Gastrocnemius medialis (tissue), 4 donors: ENCODE data around the gene ABR. TPM values are rescaled to one million over a fixed set of nuclear protein-coding genes. Genes with fewer than 3 reads are reported as not detected.

Experiments
- ATAC-seq, 2 donors: fragments of 150-250 bp; one replicate each; pipeline ENCODE4 v1.9.1; 2016
- DNase-seq, 2 donors: peaks; one replicate each; pipeline ENCODE4 v3.0.0-alpha.2; 2019
- H3K27ac ChIP-seq, 4 donors: fragments of 200-600 bp; sonication (generic); 1 replicate in 1 of 4; 2 replicates in 3 of 4; pipeline ENCODE4 v1.5.1; 2016 to 2018; ENCODE audit warnings: mild to moderate bottlenecking in 2 of 4, moderate library complexity in 1 of 4
- H3K27me3 ChIP-seq, 3 donors: fragments of 200-600 bp; sonication (generic) in 2 of 3; 1 replicate in 1 of 3; 2 replicates in 2 of 3; pipeline versions ENCODE4 v1.5.1 to v1.6.0; 2016 to 2019; ENCODE audit warnings: mild to moderate bottlenecking in 1 of 3, moderate library complexity in 1 of 3
- H3K36me3 ChIP-seq, 2 donors: fragments of 200-600 bp; sonication (generic) in 1 of 2; one replicate each; pipeline ENCODE4 v1.5.1; 2017 to 2018
- H3K4me1 ChIP-seq, 2 donors: fragments of 200-600 bp; sonication (generic) in 1 of 2; one replicate each; pipeline ENCODE4 v1.5.1; 2016 to 2017; ENCODE audit warnings: mild to moderate bottlenecking in 2 of 2
- H3K4me3 ChIP-seq, 4 donors: fragments of 200-600 bp; sonication (generic) in 3 of 4; 1 replicate in 1 of 4; 2 replicates in 3 of 4; pipeline ENCODE4 v1.5.1; 2016 to 2019; ENCODE audit warnings: mild to moderate bottlenecking in 2 of 4
- H3K9me3 ChIP-seq, 3 donors: fragments of 200-600 bp; sonication (generic) in 2 of 3; 1 replicate in 1 of 3; 2 replicates in 2 of 3; pipeline ENCODE4 v1.5.1; 2016 to 2019
- CTCF ChIP-seq, 5 experiments: fragments of 450-650 bp in 3 of 5; fragments of 200-600 bp in 2 of 5; sonication (generic) in 2 of 5; IDR thresholded peaks in 4 of 5; conservative IDR thresholded peaks in 1 of 5; 1 replicate in 4 of 5; 2 replicates in 1 of 5; pipeline ENCODE4 v1.5.1; 2016 to 2019; ENCODE audit warnings: antibody characterized with exemption in 5 of 5, mild to moderate bottlenecking in 3 of 5, moderate library complexity in 3 of 5
- POLR2A ChIP-seq, 2 donors: fragments of 450-650 bp; IDR thresholded peaks; one replicate each; pipeline ENCODE4 v1.6.1; 2017; ENCODE audit warnings: antibody characterized with exemption in 2 of 2, mild to moderate bottlenecking in 2 of 2, moderate library complexity in 2 of 2
- in situ Hi-C, 4 donors: fragments of 200-750 bp; cut with MboI; loops; one replicate each; pipeline versions ENCODE4 v1.15.0 to v1.8.0; 2017; ENCODE audit warnings: low sequenced_read_pairs in 4 of 4
- intact Hi-C: fragments of 100-400 bp; cut with DNase I; formaldehyde crosslinking; loops from one replicate; pipeline ENCODE4 v1.15.1; 2023; ENCODE audit warnings: low total_unique reads
- total RNA-seq, 4 donors: library from RNA; depleted of rRNA; stranded (reverse); fragments of >200 nt; gene quantifications; one replicate each; pipeline versions ENCODE4 v1.1.0 to v1.2.3, GENCODE V29; 2016

The ABR gene
- total RNA-seq, 4 donors from 2014 or later: 9.7 to 15.4 (median 12.8) TPM

DNA sequence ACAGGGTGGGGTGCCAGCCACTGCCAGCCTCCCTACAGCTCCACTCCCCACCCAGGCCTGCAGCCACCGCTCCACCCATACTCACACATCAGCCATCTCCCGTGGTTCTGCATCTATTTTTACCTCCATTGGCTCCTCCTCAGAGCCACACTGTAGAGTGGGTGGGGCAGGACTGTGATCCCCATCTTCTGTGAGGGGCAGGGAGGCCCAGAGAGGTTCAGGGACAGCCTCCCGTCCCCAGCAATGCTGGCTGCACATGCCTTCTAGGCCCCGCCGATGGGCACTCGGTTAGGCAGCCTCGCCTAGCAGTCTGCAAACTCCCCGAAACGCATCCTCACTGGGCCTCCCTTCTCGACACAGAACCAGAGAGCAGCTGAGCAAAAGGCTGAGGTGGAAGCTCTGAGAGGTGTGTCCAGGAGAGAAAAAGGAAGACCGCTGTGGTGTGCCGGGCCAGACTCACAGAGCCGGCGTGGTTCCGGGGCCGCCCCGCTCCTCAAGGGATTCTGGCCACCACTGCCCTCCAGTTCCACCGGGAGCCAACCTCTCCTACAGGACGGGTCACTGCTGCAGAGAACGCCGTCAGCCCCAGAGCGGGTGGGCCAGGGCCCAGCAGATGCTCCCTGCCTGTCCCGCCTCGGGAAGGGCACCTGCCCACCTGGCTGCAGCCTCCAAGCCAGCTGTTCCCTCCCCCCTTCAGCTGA, 71.9 kb downstream of the ABR start:
- Histone ChIP-seq H3K27me3 (no peaks in the 10 kb centered on the region), H3K9me3 (no peaks in the 10 kb centered on the region), H3K4me3 (peak overlapping the region; percentile 64 to 73 (median 68)), H3K27ac (peak overlapping the region; percentile 71 to 88 (median 78)), H3K36me3 (no peaks in the 10 kb centered on the region), H3K4me1 (peaks cover 47 to 81% of the 10 kb centered on the region in 2 donors)
- TF ChIP-seq CTCF (IDR thresholded peaks at IDR 0.05 in 4 of 5, conservative IDR thresholded peaks at IDR 0.05 in 1 of 5) (no peak), POLR2A (IDR thresholded peaks at IDR 0.05) (peak in 1 of 2 donors; percentile 9)
- in situ Hi-C loops (no loop called here), intact Hi-C loops (no loop called here)
- ATAC-seq (no peak), DNase-seq (no peak)

GRCh38 chr17:1107083-1107776, 72.6 kb downstream of the ABR start:
- in situ Hi-C loops (no loop called here), intact Hi-C loops (no loop called here)
- ATAC-seq (no peak), DNase-seq (no peak)
- Histone ChIP-seq H3K4me3 (no peak overlapping the region), H3K27me3 (no peaks in the 10 kb centered on the region), H3K36me3 (no peaks in the 10 kb centered on the region), H3K4me1 (peaks cover 47 to 83% of the 10 kb centered on the region in 2 donors), H3K9me3 (no peaks in the 10 kb centered on the region), H3K27ac (peak overlapping the region; percentile 71 to 88 (median 78))
- TF ChIP-seq CTCF (IDR thresholded peaks at IDR 0.05 in 4 of 5, conservative IDR thresholded peaks at IDR 0.05 in 1 of 5) (no peak), POLR2A (IDR thresholded peaks at IDR 0.05) (no peak)

DNA sequence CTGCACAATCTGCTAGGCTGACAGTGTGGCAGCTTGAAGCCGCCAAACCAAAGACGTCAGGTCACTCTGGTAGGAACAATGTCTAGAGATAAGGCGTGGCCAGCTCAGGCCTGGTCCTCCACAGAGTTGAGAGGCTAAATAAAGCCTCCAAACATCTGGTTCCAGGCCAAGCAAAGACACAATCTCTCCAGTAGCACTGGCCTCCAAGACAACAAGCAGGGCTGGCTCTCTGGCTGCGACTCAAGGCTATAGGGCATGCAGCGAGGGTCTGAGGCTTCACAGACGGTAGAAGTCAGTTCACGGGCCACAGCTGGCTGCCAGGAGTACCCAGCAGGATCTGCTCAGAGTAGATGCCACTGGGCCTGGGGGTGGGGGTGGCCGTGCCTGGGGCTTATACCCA, 75.6 kb downstream of the ABR start:
- in situ Hi-C loops (no loop called here), intact Hi-C loops (no loop called here)
- H3K36me3 ChIP-seq: peaks cover 0 to 1% of the 10 kb centered on the region in 2 donors
- no peak overlapping the region for H3K4me3 ChIP-seq
- no peaks in the 10 kb centered on the region for H3K27me3 ChIP-seq
- H3K9me3 ChIP-seq: no peaks in the 10 kb centered on the region
- DNase-seq (peak in 1 of 2 donors; percentile 18), ATAC-seq (peak; percentile 37 to 43)
- TF ChIP-seq CTCF (IDR thresholded peaks at IDR 0.05 in 4 of 5, conservative IDR thresholded peaks at IDR 0.05 in 1 of 5) (no peak), POLR2A (IDR thresholded peaks at IDR 0.05) (no peak)
- peaks cover 31 to 63% of the 10 kb centered on the region in 2 donors for H3K4me1 ChIP-seq
- H3K27ac ChIP-seq: peak overlapping the region in 3 of 4 donors; percentile 36 to 88 (median 57)

DNA sequence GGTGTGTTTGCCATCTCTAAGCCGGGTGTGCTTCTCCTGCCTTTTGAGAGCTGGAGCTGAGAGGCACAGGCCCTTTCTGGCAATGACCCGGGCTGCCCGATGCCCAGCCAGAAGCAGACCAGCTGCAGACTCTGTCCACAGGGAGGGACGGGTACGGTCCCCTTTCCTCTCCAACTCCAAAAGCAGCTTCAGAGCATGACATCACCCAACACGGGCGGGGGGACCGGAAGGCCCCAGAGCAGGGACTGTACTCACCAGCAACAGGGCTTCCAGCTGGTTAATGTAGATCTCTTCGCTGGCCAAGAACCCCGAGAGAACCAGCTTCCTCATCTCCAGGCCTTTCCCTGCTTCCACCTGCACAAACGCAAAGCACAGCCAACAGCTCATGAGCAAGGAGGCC, 79.4 kb downstream of the ABR start:
- DNase-seq (no peak), ATAC-seq (no peak)
- Histone ChIP-seq H3K4me1 (peaks cover 21 to 34% of the 10 kb centered on the region in 2 donors), H3K4me3 (no peak overlapping the region), H3K36me3 (peaks cover 0 to 3% of the 10 kb centered on the region in 2 donors), H3K9me3 (no peaks in the 10 kb centered on the region), H3K27ac (no peak overlapping the region), H3K27me3 (no peaks in the 10 kb centered on the region)
- no peak for TF ChIP-seq POLR2A (IDR thresholded peaks at IDR 0.05)
- no peak for TF ChIP-seq CTCF (IDR thresholded peaks at IDR 0.05 in 4 of 5, conservative IDR thresholded peaks at IDR 0.05 in 1 of 5)
- in situ Hi-C loops: no loop called here
- intact Hi-C loops: no loop called here
